GM06990 (cell line): ENCODE measurements around the gene C5orf22.
"Not testable (repeated sequence)": the region's sequence is repeated elsewhere in the genome, so short reads cannot be mapped to it uniquely, and the experiment has no call there.

Experiments used
- DNase-seq: peaks from one replicate; pipeline ENCODE4 v3.0.0-alpha.2; 2011; ENCODE audit not compliant: insufficient read length; ENCODE audit errors: extremely low read depth
- H3K27me3 ChIP-seq: replicated peaks from 2 replicates; pipeline ENCODE4 v1.6.0; 2011; ENCODE audit warnings: low read length; ENCODE audit not compliant: control insufficient read depth, insufficient read depth
- H3K36me3 ChIP-seq: 2 replicates; pipeline ENCODE4 v1.5.1; 2011; ENCODE audit warnings: low read length; ENCODE audit not compliant: control insufficient read depth, insufficient read depth
- H3K4me3 ChIP-seq: replicated peaks from 2 replicates; pipeline ENCODE4 v1.5.1; 2011; ENCODE audit warnings: low read depth, mild to moderate bottlenecking, control low read depth, low read length
- TF ChIP-seq, protein P1 (sequence below): IDR thresholded peaks from 2 replicates; pipeline ENCODE4 v1.5.1; 2011; ENCODE audit warnings: low read length, control low read depth, mild to moderate bottlenecking, inconsistent platforms; ENCODE audit not compliant: insufficient read depth, poor library complexity, severe bottlenecking

C5orf22 gene

GRCh38 chr5:31593665-31594064, 61.6 kb downstream of the C5orf22 start:
- Histone ChIP-seq H3K27me3 (no peaks in the 10 kb centered on the region), H3K36me3 (no peaks in the 10 kb centered on the region), H3K4me3 (no peak overlapping the region)
- no peak for DNase-seq
- TF ChIP-seq, protein P1, sequence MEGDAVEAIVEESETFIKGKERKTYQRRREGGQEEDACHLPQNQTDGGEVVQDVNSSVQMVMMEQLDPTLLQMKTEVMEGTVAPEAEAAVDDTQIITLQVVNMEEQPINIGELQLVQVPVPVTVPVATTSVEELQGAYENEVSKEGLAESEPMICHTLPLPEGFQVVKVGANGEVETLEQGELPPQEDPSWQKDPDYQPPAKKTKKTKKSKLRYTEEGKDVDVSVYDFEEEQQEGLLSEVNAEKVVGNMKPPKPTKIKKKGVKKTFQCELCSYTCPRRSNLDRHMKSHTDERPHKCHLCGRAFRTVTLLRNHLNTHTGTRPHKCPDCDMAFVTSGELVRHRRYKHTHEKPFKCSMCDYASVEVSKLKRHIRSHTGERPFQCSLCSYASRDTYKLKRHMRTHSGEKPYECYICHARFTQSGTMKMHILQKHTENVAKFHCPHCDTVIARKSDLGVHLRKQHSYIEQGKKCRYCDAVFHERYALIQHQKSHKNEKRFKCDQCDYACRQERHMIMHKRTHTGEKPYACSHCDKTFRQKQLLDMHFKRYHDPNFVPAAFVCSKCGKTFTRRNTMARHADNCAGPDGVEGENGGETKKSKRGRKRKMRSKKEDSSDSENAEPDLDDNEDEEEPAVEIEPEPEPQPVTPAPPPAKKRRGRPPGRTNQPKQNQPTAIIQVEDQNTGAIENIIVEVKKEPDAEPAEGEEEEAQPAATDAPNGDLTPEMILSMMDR: no peak

DNA sequence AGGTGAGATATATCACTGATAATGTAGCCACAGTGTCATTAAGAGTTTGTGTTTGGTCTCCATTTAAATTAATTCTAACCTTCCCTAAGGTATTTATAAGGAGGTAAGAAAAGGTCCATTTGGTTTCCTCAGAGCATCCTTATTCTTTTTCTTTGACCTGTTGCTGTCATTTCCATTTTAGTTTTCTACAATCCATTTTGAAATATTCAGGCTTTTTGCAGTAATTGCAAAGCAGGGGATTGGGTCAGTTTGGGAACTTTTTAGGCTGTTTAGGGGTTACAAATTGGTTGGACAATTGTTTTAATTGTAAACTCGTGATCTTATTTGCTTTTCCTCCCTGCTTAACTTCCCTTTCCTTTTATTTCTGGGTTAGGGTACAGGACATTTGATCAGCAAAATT, 64.3 kb downstream of the C5orf22 start:
- TF ChIP-seq, protein P1: no peak
- Histone ChIP-seq H3K36me3 (no peaks in the 10 kb centered on the region), H3K4me3 (no peak overlapping the region), H3K27me3 (no peaks in the 10 kb centered on the region)
- DNase-seq: no peak

DNA sequence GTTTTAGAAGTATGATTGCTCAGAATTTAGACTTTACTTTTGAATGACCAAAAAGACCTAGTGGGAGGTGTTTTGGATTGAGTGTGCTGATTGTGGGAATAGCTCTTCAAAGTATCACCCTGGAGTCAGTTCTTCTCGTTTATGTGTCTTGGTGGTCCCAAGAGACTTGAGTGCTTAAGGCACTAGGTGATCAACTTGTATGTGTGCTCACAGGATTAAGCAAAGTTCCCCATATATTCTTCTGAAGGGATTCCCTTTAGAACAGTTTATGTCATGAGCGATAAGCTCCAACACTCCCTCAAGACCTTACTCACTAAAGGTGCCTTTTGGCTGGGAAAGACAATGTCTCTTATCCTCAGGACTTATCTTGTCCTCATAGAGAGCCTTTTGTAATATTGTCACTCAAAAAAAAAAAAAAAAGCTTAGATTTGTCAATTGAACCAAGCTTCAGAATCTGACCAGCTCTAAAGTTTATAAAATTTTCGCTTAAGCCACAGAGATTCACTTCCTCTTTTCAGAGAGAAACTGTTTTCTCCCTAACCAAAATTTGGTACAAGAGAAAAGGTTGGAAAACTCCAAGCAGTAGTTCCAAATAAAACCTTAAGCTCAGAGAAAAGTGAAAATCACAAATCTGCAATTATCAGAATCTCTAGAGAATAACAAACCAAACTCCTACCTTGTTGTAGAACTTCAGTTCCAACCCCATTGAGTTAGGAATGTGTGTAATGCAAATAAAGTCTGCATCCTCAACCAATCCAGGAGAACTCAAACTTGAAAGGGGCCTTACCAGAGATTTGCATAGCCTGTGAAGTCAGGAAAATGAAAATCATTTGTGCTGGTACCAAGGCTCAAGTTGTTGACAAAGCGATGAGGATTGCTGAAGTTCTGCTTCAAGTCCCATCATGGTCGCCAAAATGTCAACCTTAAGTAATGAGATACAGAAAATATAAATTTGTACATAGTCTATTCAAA, 66.8 kb downstream of the C5orf22 start:
- Histone ChIP-seq H3K36me3 (no peaks in the 10 kb centered on the region), H3K27me3 (no peaks in the 10 kb centered on the region), H3K4me3 (no peak overlapping the region)
- DNase-seq: no peak
- TF ChIP-seq, protein P1: no peak

- H3K4me3 ChIP-seq, H3K27me3 ChIP-seq, DNase-seq, H3K36me3 ChIP-seq: not testable (repeated sequence)
These were observed 70.2 kb downstream of the C5orf22 start for GRCh38 chr5:31602305-31602704.

DNA sequence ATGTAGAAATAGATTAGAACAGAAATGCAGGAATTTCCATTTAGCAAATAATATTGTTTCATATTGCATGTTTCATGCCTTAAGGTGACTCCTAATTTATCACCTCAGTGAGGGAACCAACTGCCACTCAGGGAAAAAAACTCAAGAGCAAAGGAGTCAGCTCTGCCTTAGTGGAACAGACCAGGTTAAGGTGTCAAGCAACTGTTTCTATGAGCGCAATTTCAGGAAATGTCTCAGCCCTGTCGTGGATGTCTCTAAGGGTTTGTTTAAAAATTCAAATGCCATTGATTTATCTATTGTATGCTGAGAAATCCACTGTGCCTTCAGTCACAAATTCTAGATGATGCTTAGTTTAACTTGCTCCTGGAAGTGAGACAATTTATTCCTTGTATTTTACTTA, 72.1 kb downstream of the C5orf22 start:
- TF ChIP-seq, protein P1: no peak

GRCh38 chr5:31604644-31605043, 72.5 kb downstream of the C5orf22 start:
- no peaks in the 10 kb centered on the region for H3K36me3 ChIP-seq
- no peak for DNase-seq
- TF ChIP-seq, protein P1: no peak
- no peaks in the 10 kb centered on the region for H3K27me3 ChIP-seq
- no peak overlapping the region for H3K4me3 ChIP-seq

More for the DNA sequence above, 72.1 kb downstream of the C5orf22 start:
- Histone ChIP-seq H3K36me3 (no peaks in the 10 kb centered on the region), H3K27me3 (no peaks in the 10 kb centered on the region), H3K4me3 (no peak overlapping the region)
- no peak for DNase-seq
